ENCODE data around the gene ATP5MC3. TPM values are rescaled to one million over a fixed set of nuclear protein-coding genes. Genes with fewer than 3 reads are reported as not detected.
"Not testable (repeated sequence)": the region's sequence is repeated elsewhere in the genome, so short reads cannot be mapped to it uniquely, and the experiment has no call there.

Gene ATP5MC3
- polyA plus RNA-seq (2013), result 290 and 302 TPM in 2 replicates

DNA sequence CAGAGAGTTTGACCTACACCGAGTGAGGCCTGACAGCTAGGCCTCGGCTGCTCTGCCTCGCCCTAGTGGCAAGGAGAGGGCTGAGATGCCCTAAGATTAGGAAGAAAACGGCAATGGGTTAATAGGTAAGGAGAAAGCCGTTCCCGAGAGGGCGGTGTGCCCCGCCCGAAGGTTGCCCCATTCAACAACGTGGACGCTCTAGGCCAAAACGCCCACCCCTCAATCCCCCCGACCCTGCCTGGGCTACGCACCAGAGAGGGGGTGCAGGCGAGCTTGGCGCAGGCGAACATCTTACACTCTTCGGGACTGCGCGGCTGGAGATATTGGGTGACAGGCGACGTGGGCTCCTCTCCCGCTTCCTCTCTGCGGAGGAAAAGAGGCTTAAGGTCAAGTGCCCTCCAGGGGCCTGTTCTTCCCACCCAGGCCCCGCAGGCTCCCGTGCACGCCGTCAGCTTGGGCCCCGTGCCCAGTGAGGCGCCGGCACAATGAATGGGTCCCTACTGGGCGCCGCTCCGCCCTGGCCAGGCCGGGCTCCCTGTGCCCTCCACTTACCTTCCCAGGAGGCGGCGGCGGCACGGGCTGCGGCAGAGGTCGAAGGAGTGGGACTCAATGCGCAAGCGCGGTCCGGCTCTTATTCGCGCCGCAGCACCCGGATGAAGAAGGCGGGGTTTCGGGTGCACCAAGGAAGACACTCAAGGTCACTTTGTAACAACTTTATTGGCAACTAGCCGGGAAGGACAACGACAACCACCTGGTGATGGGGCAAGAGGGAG lies at the start of gene ATP5MC3:
Gene ATP5MC3, minus strand, starts transcription at position 607 of the 773 bp plus-strand sequence. Its CDS starts 317 bp downstream, at position 290.
- peak within 1 kb of the TSS; percentile 82 for H3K4me2 ChIP-seq (ENCODE audit: low read length)
- H3K9ac ChIP-seq (ENCODE audit: low read length), result peak within 1 kb of the TSS; percentile 99
- H4K91ac ChIP-seq (ENCODE audit: low read depth, low read length), result peak within 1 kb of the TSS; percentile 71
- no peak within 1 kb of the TSS for H2BK12ac ChIP-seq (ENCODE audit: low read length)
- peak within 1 kb of the TSS; percentile 36 for H3K27ac ChIP-seq (ENCODE audit: low read depth, low read length)
- peak within 1 kb of the TSS; percentile 87 for H3K18ac ChIP-seq (ENCODE audit: low read length)
- no peak within 1 kb of the TSS for H3K23ac ChIP-seq (ENCODE audit: low read length)
- H3K27me3 ChIP-seq (ENCODE audit: insufficient read depth, low read length), result no peaks in the 10 kb centered on the region
- H3K4ac ChIP-seq (ENCODE audit: low read depth, low read length), result peak within 1 kb of the TSS; percentile 98
- peaks cover 4 to 7% of the 10 kb centered on the region in 2 experiments for H3K36me3 ChIP-seq (ENCODE audit: control insufficient read depth in 1 of 2, insufficient read depth in 2 of 2, low read length in 2 of 2)
- peak within 1 kb of the TSS; percentile 64 for H2AFZ ChIP-seq (ENCODE audit: insufficient read depth, low read length, poor library complexity)
- H3K4me1 ChIP-seq (ENCODE audit: control insufficient read depth in 1 of 2, insufficient read depth in 2 of 2, low read length in 2 of 2), result no peaks in the 10 kb centered on the region
- peak within 1 kb of the TSS; percentile 82 for H4K8ac ChIP-seq (ENCODE audit: low read depth, low read length)
- H4K12ac ChIP-seq (ENCODE audit: low read depth, low read length), result peak within 1 kb of the TSS; percentile 81
- H3K79me1 ChIP-seq (ENCODE audit: low read length), result peaks cover 8% of the 10 kb centered on the region
- peak within 1 kb of the TSS; percentile 42 for H2BK5ac ChIP-seq (ENCODE audit: low read depth, low read length, poor library complexity)
- peaks cover 8% of the 10 kb centered on the region for H3K79me2 ChIP-seq (ENCODE audit: control insufficient read depth, insufficient read depth, low read length, poor library complexity)
- H2BK120ac ChIP-seq (ENCODE audit: insufficient read depth, low read length, poor library complexity), result peak within 1 kb of the TSS; percentile 39
- DNase-seq, result peak; percentile 90 to 97
- WGBS (ENCODE audit: extremely low coverage, insufficient coverage, insufficient read length), result no CpG with 5 or more reads among the region's 53 CpGs
- H3K14ac ChIP-seq (ENCODE audit: low read length), result peak within 1 kb of the TSS; percentile 78
- peak within 1 kb of the TSS; percentile 86 for H2AK5ac ChIP-seq (ENCODE audit: low read length)
- no peaks in the 10 kb centered on the region for H3K9me3 ChIP-seq (ENCODE audit: insufficient read depth, low read depth, low read length)
- H3K4me3 ChIP-seq (ENCODE audit: low read depth, low read length), result peak within 1 kb of the TSS; percentile 96

DNA sequence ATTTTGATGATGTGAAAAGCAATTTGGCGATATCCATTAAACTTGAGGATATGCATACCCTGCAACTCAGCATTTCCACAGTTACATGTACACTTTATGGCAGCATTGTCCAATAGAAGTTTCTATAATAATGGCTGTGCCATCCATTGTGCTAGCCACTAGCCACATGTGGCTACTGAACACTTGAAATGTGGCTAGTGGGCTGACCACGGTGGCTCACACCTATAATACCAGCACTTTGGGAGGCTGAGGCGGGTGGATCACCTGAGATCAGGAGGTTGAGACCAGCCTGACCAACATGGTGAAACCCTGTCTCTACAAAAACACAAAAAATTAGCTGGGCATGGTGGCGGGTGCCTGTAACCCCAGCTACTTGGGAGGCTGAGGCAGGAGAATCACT lies 47.1 kb upstream of the ATP5MC3 start:
- H3K79me1 ChIP-seq (ENCODE audit: low read length); H2BK12ac ChIP-seq (ENCODE audit: low read length); DNase-seq; H3K4me3 ChIP-seq (ENCODE audit: low read depth, low read length); H2AK5ac ChIP-seq (ENCODE audit: low read length); H3K4me1 ChIP-seq (ENCODE audit: control insufficient read depth in 1 of 2, insufficient read depth in 2 of 2, low read length in 2 of 2); H3K79me2 ChIP-seq (ENCODE audit: control insufficient read depth, insufficient read depth, low read length, poor library complexity); H2BK5ac ChIP-seq (ENCODE audit: low read depth, low read length, poor library complexity); H3K27me3 ChIP-seq (ENCODE audit: insufficient read depth, low read length); H3K23ac ChIP-seq (ENCODE audit: low read length); H3K27ac ChIP-seq (ENCODE audit: low read depth, low read length); H3K4ac ChIP-seq (ENCODE audit: low read depth, low read length); H4K91ac ChIP-seq (ENCODE audit: low read depth, low read length); H3K9ac ChIP-seq (ENCODE audit: low read length); H3K14ac ChIP-seq (ENCODE audit: low read length); H3K4me2 ChIP-seq (ENCODE audit: low read length); H4K8ac ChIP-seq (ENCODE audit: low read depth, low read length); H3K18ac ChIP-seq (ENCODE audit: low read length); H3K9me3 ChIP-seq (ENCODE audit: insufficient read depth, low read depth, low read length); H2BK120ac ChIP-seq (ENCODE audit: insufficient read depth, low read length, poor library complexity); H3K36me3 ChIP-seq (ENCODE audit: control insufficient read depth in 1 of 2, insufficient read depth in 2 of 2, low read length in 2 of 2); H2AFZ ChIP-seq (ENCODE audit: insufficient read depth, low read length, poor library complexity); H4K12ac ChIP-seq (ENCODE audit: low read depth, low read length): not testable (repeated sequence)
- no CpG with 5 or more reads among the region's 4 CpGs for WGBS (ENCODE audit: extremely low coverage, insufficient coverage, insufficient read length)

DNA sequence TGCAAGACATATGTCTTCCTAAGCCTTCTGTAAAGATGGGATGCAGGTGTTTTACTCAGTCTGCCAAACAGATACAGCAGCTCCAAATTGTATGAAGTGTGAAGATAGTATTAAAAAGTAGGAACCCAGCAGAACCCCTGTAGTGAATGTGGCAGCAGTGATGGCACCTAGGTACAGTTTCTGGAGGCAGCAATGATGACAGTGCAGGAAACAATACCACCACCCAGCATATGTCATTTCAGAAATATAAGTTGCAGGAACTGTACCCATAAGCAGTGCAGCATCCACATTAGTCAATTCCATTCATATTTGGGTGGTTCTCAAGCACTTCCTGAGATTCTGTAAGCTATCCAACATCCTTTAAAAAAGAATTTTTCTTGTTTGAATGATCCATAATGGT lies 46.7 kb upstream of the ATP5MC3 start:
- H3K79me2 ChIP-seq (ENCODE audit: control insufficient read depth, insufficient read depth, low read length, poor library complexity), result no peaks in the 10 kb centered on the region
- H2BK120ac ChIP-seq (ENCODE audit: insufficient read depth, low read length, poor library complexity), result no peak overlapping the region
- no peak overlapping the region for H4K8ac ChIP-seq (ENCODE audit: low read depth, low read length)
- no peak overlapping the region for H3K4me2 ChIP-seq (ENCODE audit: low read length)
- H3K4me1 ChIP-seq (ENCODE audit: control insufficient read depth in 1 of 2, insufficient read depth in 2 of 2, low read length in 2 of 2), result no peaks in the 10 kb centered on the region
- no peaks in the 10 kb centered on the region for H3K36me3 ChIP-seq (ENCODE audit: control insufficient read depth in 1 of 2, insufficient read depth in 2 of 2, low read length in 2 of 2)
- H3K79me1 ChIP-seq (ENCODE audit: low read length), result no peaks in the 10 kb centered on the region
- no peak overlapping the region for H4K12ac ChIP-seq (ENCODE audit: low read depth, low read length)
- no peak overlapping the region for H2BK12ac ChIP-seq (ENCODE audit: low read length)
- H2AK5ac ChIP-seq (ENCODE audit: low read length), result no peak overlapping the region
- H4K91ac ChIP-seq (ENCODE audit: low read depth, low read length), result no peak overlapping the region
- H3K14ac ChIP-seq (ENCODE audit: low read length), result no peak overlapping the region
- no peak for DNase-seq
- no peak overlapping the region for H2AFZ ChIP-seq (ENCODE audit: insufficient read depth, low read length, poor library complexity)
- no peak overlapping the region for H3K23ac ChIP-seq (ENCODE audit: low read length)
- H3K27me3 ChIP-seq (ENCODE audit: insufficient read depth, low read length), result no peaks in the 10 kb centered on the region
- no peaks in the 10 kb centered on the region for H3K9me3 ChIP-seq (ENCODE audit: insufficient read depth, low read depth, low read length)
- no peak overlapping the region for H3K18ac ChIP-seq (ENCODE audit: low read length)
- H3K4me3 ChIP-seq (ENCODE audit: low read depth, low read length), result no peak overlapping the region
- H3K27ac ChIP-seq (ENCODE audit: low read depth, low read length), result no peak overlapping the region
- no peak overlapping the region for H3K9ac ChIP-seq (ENCODE audit: low read length)
- no peak overlapping the region for H3K4ac ChIP-seq (ENCODE audit: low read depth, low read length)
- H2BK5ac ChIP-seq (ENCODE audit: low read depth, low read length, poor library complexity), result no peak overlapping the region

DNA sequence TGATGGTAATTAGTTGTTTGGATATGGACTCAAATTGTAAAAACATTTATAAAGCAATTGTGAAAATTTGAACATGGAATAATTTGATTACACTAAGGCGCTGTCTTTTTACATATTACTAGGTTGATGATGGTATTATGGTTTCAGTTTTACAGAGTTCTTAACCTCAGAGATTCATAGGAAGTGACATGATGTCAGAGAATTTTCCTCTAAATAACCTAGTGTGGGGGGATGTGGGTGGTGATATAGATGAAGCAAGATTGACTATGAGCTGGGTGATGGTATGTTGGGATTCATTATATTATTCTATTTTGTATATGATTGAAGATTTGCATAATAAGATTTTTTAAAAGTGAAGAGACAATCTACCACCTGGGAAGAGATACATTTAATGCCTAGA lies 45.9 kb upstream of the ATP5MC3 start:
- Histone ChIP-seq H4K91ac (ENCODE audit: low read depth, low read length) (no peak overlapping the region), H2BK12ac (ENCODE audit: low read length) (no peak overlapping the region), H3K27me3 (ENCODE audit: insufficient read depth, low read length) (no peaks in the 10 kb centered on the region), H4K12ac (ENCODE audit: low read depth, low read length) (no peak overlapping the region), H3K27ac (ENCODE audit: low read depth, low read length) (no peak overlapping the region), H3K14ac (ENCODE audit: low read length) (no peak overlapping the region), H3K9me3 (ENCODE audit: insufficient read depth, low read depth, low read length) (no peaks in the 10 kb centered on the region), H3K9ac (ENCODE audit: low read length) (no peak overlapping the region), H3K79me1 (ENCODE audit: low read length) (no peaks in the 10 kb centered on the region), H2AK5ac (ENCODE audit: low read length) (no peak overlapping the region), H3K36me3 (ENCODE audit: control insufficient read depth in 1 of 2, insufficient read depth in 2 of 2, low read length in 2 of 2) (no peaks in the 10 kb centered on the region), H3K4ac (ENCODE audit: low read depth, low read length) (no peak overlapping the region), H4K8ac (ENCODE audit: low read depth, low read length) (no peak overlapping the region), H2AFZ (ENCODE audit: insufficient read depth, low read length, poor library complexity) (no peak overlapping the region), H2BK5ac (ENCODE audit: low read depth, low read length, poor library complexity) (no peak overlapping the region), H3K23ac (ENCODE audit: low read length) (no peak overlapping the region), H3K18ac (ENCODE audit: low read length) (no peak overlapping the region), H2BK120ac (ENCODE audit: insufficient read depth, low read length, poor library complexity) (no peak overlapping the region), H3K4me2 (ENCODE audit: low read length) (no peak overlapping the region), H3K4me3 (ENCODE audit: low read depth, low read length) (no peak overlapping the region), H3K79me2 (ENCODE audit: control insufficient read depth, insufficient read depth, low read length, poor library complexity) (no peaks in the 10 kb centered on the region), H3K4me1 (ENCODE audit: control insufficient read depth in 1 of 2, insufficient read depth in 2 of 2, low read length in 2 of 2) (no peaks in the 10 kb centered on the region)
- WGBS (ENCODE audit: extremely low coverage, insufficient coverage, insufficient read length), result no CpG with 5 or more reads among the region's 1 CpG
- DNase-seq, result no peak
